Measurements from ENCODE around the gene GTPBP2. TPM values are rescaled to one million over a fixed set of nuclear protein-coding genes. Genes with fewer than 3 reads are reported as not detected.

GTPBP2 gene
- polyA plus RNA-seq, 1 donor (not counting 4 experiments of a cell fraction or from before 2014, with no cell fraction given), result 59.5 TPM

DNA sequence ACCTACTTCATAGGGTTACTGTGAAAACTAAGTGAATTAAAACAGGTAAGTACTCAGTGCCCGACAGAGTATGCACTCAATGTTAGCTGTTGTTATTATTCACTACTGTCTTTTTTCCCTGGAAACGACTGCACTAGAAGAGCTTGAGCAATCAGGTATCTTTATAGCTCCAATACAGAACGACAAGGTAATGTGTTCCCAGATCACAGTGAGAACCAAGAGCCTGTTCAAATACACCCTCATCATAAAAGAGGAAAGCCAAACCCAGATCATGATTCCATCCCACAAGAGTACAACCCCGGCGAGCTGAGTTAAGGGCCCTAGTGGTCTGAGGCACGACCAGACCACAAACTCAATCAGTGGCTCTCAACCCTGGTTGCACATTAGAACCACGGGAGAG is 48.7 kb upstream of the GTPBP2 start:
- TF ChIP-seq EZH2 (IDR thresholded peaks at IDR 0.05; ENCODE audit: low read length), result no peak
- TF ChIP-seq, protein P1, sequence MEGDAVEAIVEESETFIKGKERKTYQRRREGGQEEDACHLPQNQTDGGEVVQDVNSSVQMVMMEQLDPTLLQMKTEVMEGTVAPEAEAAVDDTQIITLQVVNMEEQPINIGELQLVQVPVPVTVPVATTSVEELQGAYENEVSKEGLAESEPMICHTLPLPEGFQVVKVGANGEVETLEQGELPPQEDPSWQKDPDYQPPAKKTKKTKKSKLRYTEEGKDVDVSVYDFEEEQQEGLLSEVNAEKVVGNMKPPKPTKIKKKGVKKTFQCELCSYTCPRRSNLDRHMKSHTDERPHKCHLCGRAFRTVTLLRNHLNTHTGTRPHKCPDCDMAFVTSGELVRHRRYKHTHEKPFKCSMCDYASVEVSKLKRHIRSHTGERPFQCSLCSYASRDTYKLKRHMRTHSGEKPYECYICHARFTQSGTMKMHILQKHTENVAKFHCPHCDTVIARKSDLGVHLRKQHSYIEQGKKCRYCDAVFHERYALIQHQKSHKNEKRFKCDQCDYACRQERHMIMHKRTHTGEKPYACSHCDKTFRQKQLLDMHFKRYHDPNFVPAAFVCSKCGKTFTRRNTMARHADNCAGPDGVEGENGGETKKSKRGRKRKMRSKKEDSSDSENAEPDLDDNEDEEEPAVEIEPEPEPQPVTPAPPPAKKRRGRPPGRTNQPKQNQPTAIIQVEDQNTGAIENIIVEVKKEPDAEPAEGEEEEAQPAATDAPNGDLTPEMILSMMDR (optimal IDR thresholded peaks at IDR 0.05 in 1 of 3, IDR thresholded peaks at IDR 0.05 in 1 of 3, conservative IDR thresholded peaks at IDR 0.05 in 1 of 3; ENCODE audit: extremely low read depth in 1 of 3, insufficient read depth in 2 of 3, low read length in 3 of 3), result no peak
- FAIRE-seq (no peak), DNase-seq (ENCODE audit: low read depth, low spot score) (no peak)
- Histone ChIP-seq H4K20me1 (ENCODE audit: control insufficient read depth, extremely low read depth, insufficient read depth, low read length) (no peaks in the 10 kb centered on the region), H3K36me3 (ENCODE audit: control insufficient read depth in 2 of 2, extremely low read depth in 1 of 2, insufficient read depth in 2 of 2, low read length in 2 of 2) (peaks cover 28 to 61% of the 10 kb centered on the region in 2 experiments), H3K9me3 (ENCODE audit: control insufficient read depth, low read depth, low read length) (no peaks in the 10 kb centered on the region), H3K4me3 (ENCODE audit: control insufficient read depth in 2 of 3, extremely low read depth in 1 of 3, insufficient read depth in 2 of 3, low read depth in 1 of 3, low read length in 3 of 3) (no peak overlapping the region), H3K27me3 (ENCODE audit: control insufficient read depth, extremely low read depth, insufficient read depth, low read length) (no peaks in the 10 kb centered on the region), H3K4me2 (ENCODE audit: control insufficient read depth, extremely low read depth, insufficient read depth, low read depth, low read length) (no peak overlapping the region), H3K9ac (ENCODE audit: control insufficient read depth, extremely low read depth, insufficient read depth, low read length) (no peak overlapping the region), H3K79me2 (ENCODE audit: control insufficient read depth, insufficient read depth, low read length) (peaks cover 13% of the 10 kb centered on the region), H3K9me1 (ENCODE audit: control insufficient read depth, extremely low read depth, insufficient read depth, low read length) (no peaks in the 10 kb centered on the region), H3K27ac (ENCODE audit: control insufficient read depth, insufficient read depth, low read length) (no peak overlapping the region), H3K4me1 (ENCODE audit: control insufficient read depth, extremely low read depth, insufficient read depth, low read length) (no peaks in the 10 kb centered on the region), H2AFZ (ENCODE audit: control insufficient read depth, low read length) (no peak overlapping the region)
- dilution Hi-C loops (cut with MboI; ENCODE audit: extremely low pct_ligation_motif_present, low sequenced_read_pairs), result no loop called here

DNA sequence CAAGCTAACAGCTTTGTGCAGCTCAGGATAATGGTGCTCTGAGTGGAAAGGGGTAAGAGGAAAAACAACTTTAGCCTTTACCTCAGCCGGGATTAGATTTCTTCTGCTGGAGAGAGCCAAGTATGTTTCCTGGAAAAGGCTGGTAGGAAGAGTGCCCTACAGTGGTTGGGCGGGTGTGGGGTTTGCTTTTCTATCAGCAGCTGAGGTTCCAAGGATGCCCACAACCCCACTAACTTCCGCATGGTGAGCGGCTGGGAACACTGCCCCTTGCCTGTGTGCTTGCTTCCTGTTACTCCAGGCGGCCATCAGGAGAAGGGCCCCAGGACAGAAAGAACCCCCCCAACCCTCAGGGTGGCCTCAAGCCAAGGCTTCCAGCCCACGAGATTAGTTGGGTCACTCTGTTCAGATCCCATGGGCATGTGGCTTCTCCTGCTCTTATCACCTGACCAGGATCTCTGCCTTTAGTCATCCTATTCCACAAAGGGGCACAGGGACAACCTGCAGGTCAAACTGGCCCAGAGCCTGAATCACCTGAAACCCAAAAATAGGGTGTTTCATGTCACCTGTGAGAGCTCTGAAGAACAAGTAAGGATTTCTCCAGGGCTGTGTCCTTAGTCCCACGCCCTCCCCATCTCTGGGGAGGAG is 48.0 kb upstream of the GTPBP2 start:
- H3K4me2 ChIP-seq (ENCODE audit: control insufficient read depth, extremely low read depth, insufficient read depth, low read depth, low read length), result no peak overlapping the region
- no peaks in the 10 kb centered on the region for H3K9me1 ChIP-seq (ENCODE audit: control insufficient read depth, extremely low read depth, insufficient read depth, low read length)
- H3K9ac ChIP-seq (ENCODE audit: control insufficient read depth, extremely low read depth, insufficient read depth, low read length), result no peak overlapping the region
- peaks cover 26 to 58% of the 10 kb centered on the region in 2 experiments for H3K36me3 ChIP-seq (ENCODE audit: control insufficient read depth in 2 of 2, extremely low read depth in 1 of 2, insufficient read depth in 2 of 2, low read length in 2 of 2)
- H4K20me1 ChIP-seq (ENCODE audit: control insufficient read depth, extremely low read depth, insufficient read depth, low read length), result no peaks in the 10 kb centered on the region
- no peaks in the 10 kb centered on the region for H3K27me3 ChIP-seq (ENCODE audit: control insufficient read depth, extremely low read depth, insufficient read depth, low read length)
- TF ChIP-seq, protein P1 (optimal IDR thresholded peaks at IDR 0.05 in 1 of 3, IDR thresholded peaks at IDR 0.05 in 1 of 3, conservative IDR thresholded peaks at IDR 0.05 in 1 of 3; ENCODE audit: extremely low read depth in 1 of 3, insufficient read depth in 2 of 3, low read length in 3 of 3), result no peak
- TF ChIP-seq EZH2 (IDR thresholded peaks at IDR 0.05; ENCODE audit: low read length), result no peak
- no peak overlapping the region for H2AFZ ChIP-seq (ENCODE audit: control insufficient read depth, low read length)
- FAIRE-seq, result no peak
- peaks cover 6% of the 10 kb centered on the region for H3K79me2 ChIP-seq (ENCODE audit: control insufficient read depth, insufficient read depth, low read length)
- DNase-seq (ENCODE audit: low read depth, low spot score), result no peak
- no peak overlapping the region for H3K4me3 ChIP-seq (ENCODE audit: control insufficient read depth in 2 of 3, extremely low read depth in 1 of 3, insufficient read depth in 2 of 3, low read depth in 1 of 3, low read length in 3 of 3)
- no peaks in the 10 kb centered on the region for H3K9me3 ChIP-seq (ENCODE audit: control insufficient read depth, low read depth, low read length)
- dilution Hi-C loops (cut with MboI; ENCODE audit: extremely low pct_ligation_motif_present, low sequenced_read_pairs), result no loop called here
- H3K4me1 ChIP-seq (ENCODE audit: control insufficient read depth, extremely low read depth, insufficient read depth, low read length), result no peaks in the 10 kb centered on the region
- no peak overlapping the region for H3K27ac ChIP-seq (ENCODE audit: control insufficient read depth, insufficient read depth, low read length)

Measured in keratinocyte (primary cell).